DMS153 treated with DMSO at 0.1 percent for 48 hours (cell line): ENCODE measurements around the gene RGS18.
"Not testable (repeated sequence)": the region's sequence is repeated elsewhere in the genome, so short reads cannot be mapped to it uniquely, and the experiment has no call there.

Source experiments
- DNase-seq: peaks from one replicate; lab custom pipeline; 2025; ENCODE audit not compliant: unreplicated experiment; lab: John Stamatoyannopoulos, UW

The RGS18 gene, protein sequence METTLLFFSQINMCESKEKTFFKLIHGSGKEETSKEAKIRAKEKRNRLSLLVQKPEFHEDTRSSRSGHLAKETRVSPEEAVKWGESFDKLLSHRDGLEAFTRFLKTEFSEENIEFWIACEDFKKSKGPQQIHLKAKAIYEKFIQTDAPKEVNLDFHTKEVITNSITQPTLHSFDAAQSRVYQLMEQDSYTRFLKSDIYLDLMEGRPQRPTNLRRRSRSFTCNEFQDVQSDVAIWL

DNA sequence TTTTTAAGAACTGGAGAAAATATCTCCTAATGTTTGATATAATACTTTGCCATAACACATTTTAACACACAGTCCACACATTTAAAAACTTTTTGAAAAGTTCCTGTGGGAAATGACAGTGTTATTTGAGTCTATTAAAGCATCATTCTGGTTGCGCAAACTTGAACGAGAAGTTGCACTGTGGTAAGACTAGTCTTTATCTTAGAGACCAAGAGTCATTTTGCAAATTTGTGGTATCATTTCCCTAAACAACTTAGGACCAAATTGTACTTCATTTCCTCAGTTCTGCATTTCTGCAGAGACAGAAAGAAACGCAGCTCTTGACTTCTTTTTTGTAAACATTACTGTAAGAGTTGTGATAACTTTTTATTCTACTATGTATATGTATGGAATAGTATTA, at the start of gene RGS18:
Gene RGS18 (plus strand): TSS at position 282 of the 400 bp plus-strand sequence. CDS start 176 bp downstream, outside the sequence.
- no peak for DNase-seq

DNA sequence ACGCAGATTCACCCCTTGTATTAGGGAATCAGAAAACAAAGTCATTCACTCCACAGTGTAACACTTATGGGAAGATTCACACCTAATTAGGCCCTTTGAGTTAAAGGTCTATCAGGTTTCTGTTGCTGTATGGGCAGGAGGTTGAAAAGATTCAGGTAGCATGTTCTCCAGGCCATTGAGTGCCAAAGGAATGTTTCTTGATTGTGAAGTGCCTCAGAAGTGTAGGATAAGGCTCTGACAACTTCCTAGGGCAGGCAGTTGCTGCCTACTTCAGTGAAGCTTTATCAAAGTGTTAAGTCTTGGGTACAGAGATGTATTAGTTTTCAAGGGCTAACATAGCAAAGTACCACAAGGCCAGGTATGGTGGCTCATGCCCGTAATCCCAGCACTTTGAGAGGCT, 48.7 kb upstream of the RGS18 start:
- no peak for DNase-seq

DNA sequence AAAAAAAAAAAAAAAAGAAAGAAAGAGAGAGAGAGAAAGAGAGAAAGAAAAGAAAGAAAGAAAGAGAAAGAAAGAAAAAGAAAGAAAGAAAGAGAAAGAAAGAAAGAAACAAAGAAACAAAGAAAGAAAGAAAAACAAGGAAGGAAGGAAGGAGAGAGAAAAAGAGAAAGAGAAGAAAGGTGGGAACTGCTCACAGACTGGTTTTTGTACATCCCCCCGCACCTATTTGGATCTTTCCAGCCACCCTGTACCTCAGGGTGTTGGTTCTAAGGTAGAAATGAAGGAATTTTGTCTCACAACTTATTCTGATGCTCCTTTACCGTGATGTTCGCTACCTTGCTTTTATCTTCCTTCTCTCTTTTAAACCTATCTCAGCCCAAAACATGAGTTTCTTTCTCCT, 43.3 kb upstream of the RGS18 start:
- DNase-seq, result no peak

DNA sequence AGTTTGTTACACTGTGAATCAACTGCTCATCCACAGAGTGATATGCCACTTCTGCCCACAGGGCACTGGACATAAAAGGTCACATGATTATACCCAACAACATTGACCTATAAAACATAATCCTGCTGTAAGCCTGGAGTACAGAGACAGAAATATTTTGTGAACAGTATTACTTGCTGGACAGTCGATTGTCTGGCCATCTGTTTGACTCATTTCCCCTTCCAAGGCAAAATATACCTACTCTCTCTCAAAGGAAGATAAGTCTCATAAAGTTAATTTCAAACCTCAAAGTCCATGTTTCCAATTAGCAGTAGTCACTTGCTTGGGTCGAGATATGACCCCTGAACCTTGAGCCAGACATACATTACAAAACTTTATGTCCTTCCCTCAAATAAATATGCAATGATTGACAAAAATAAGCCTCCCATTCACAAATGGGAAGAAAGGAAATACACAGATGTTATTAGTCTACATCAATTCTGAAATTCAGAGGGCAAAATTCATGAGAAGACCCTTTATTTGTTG, 39.3 kb upstream of the RGS18 start:
- DNase-seq, result no peak

DNA sequence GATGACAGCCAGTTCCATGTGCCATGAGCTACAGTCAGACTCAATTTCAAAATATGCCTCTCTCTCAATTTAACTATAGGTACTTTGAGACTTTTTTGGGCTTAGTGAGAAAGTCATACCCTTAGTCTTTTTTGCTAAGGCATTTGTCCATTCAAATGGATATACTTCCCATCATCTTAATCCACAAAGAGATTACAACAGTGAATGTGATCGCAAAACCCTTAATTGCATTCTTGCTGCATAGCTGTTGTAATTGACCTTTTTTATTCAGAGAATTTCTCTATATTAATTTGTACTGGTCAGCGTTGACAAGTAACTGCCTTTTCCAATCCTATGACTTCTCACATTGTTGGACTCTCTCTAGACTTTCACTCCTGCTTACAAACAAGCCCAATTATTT, 38.6 kb upstream of the RGS18 start:
- DNase-seq, result no peak

DNA sequence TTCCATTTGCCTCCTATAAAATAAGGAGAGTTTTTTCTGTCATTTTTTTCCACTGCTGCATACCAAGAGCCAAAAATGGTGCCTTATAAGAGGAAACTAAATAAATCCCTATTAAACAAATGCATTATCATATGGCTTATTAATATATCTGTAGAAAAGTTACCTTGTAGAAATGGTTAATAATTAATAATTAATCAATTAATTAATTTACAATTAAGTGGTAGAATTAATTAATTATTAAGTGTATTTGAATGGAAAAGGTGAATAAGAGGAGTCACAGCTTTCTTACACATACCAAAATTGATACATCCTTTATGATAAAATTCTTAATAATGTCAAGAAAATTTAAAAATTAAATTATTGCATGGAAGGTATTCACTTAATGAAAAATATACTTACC, 35.6 kb upstream of the RGS18 start:
- no peak for DNase-seq

DNA sequence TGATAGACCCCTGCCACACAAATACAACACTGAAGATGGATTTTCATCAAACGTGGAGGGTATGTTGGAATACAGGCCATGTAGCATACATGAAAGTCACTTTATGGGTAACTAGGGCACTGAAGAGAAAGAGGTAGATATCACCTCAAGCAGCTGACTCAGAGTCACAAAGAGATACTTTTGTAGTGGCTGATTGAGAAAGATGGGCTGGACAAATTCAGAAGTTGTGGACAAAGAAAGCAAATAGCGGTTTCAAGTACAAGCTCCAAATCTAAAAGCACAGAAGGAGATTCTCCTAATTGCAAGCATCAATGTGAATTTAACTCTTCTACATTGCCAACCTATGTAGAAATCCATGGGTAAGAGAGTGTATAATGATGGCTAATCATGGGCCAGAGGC, 35.0 kb upstream of the RGS18 start:
- no peak for DNase-seq

DNA sequence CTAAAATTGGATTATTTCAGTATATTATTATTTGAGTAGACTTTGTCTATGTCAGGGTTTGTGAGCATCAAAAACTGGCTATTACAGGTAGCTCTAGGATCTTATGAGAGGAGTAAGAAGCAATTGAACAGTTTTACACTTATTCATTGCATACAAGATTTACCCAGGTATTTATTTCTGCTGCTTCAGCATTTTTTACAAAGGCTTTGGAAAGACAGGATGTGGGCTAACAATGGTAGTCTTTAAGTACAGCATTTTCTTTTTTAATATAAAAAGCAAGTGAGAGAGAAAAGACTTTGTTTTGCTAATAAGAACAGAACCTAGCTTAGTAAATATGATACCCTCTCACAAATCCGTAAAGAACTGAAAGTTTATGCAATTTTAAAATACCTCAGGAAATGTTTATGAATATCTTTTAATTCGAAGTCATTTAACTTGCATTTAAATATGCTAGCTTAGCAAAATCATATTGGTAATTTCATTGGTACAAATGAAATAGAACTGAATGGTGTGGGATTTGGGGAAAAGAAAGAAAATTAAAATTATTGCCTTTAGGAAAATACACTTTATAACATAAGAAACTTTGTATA, 32.1 kb upstream of the RGS18 start:
- no peak for DNase-seq

DNA sequence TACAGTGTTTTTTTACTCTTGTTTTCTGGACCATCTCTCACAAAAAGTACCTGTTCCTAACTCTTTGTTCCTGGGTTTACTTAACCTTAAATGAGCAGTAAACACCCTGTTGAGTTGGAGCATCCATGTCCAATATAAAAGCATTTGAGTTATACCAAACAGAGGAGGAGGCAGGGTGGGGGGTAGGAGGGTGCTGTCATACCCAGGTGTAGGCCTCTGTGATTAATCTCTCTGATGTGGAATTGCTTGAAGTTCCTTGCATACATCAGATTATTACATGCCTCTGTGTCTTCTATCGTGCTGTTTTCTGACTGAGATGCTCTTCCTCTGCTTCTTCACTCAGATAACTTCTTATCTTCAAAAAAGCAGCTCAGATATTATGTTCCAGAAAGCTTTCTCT, 28.1 kb upstream of the RGS18 start:
- no peak for DNase-seq

DNA sequence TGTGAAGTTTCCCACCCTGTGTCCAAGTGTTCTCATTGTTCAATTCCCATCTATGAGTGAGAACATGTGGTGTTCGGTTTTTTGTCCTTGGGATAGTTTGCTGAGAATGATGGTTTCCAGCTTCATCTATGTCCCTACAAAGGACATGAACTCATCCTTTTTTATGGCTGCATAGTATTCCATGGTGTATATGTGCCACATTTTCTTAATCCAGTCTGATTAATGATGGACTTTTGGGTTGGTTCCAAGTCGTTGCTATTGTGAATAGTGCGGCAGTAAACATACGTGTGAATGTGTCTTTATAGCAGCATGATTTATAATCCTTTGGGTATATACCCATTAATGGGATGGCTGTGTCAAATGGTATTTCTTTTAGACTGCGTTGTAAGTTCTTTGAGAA, 27.4 kb upstream of the RGS18 start:
- DNase-seq, result not testable (repeated sequence)

DNA sequence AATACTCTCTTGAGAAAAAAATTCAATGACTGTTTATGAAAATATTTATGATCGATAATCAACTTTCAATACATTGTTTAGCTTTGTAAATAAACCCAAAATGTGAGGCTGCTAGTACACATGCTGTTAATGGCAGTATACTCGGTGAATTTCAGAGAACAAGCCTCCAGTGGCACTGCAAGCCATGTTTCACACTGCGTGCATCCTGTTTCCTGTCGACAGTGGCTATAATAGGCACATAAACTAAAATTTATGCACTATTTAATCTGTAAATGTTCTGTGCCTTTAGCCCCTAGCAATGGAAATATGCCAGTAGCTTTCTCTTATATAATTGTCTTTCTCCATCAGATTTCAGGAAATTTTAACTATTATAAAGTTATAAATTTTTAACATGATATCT, 26.3 kb upstream of the RGS18 start:
- DNase-seq, result no peak

DNA sequence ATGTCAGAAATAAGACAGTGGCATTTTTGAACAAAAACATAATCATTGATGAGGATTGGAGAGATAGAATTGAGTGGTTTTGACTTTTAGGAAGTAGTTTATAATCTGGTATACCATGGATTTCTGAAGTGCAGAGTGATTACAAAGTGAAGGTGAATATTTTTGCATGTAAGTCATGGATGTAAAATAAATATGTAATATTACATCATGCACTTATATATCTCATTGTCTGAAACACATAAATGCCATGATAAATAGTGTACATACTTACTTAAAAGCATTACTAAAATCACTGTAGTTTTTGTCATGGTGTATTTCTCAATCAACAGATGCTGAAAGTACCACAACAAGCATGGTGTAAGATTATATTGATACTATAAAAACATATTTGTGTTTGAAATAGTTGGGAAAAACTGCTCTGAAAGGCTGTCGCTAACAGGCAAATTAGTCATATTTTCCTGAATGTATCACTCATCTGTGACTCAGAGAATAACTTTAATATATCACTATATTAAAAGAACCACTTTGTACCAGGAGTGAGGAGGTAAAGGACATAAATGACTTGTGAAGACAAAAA, 24.8 kb upstream of the RGS18 start:
- no peak for DNase-seq

DNA sequence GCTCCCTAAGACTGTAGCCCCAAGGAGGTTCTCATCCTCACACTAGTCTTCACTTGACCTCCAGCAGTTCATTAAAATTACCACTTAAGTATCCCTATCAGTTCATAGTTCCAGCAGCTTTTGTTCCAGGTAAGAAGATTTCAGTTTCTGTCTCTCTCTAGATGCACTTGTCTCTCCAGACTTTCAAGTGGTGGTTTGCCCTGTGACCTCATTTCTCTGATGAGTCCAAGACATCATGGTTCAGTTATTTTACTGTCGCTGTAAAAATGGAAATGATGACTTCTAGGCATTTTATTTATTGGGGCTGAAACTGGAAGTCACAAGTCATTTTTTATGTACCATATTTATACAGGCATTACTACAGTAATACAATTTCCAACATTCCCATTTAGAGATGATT, 17.9 kb upstream of the RGS18 start:
- no peak for DNase-seq

DNA sequence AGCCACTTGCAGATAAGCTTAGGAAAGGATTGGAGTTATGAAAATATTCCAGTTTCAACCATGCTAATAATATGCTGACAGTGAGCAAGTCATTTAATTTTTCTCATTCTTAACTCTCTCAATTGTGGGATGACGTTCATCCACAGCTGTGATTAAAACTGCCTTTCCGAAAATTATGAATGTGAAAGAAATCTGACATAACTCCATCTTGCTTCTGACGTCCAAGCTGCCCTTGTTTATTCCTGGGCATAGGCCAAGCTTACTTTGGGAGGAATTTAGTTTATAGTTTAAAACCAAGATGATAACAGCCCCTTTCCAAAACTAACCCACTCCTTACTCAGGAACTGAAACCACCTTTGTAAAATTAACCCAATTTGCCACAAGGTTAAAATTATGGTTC, 11.0 kb upstream of the RGS18 start:
- no peak for DNase-seq

DNA sequence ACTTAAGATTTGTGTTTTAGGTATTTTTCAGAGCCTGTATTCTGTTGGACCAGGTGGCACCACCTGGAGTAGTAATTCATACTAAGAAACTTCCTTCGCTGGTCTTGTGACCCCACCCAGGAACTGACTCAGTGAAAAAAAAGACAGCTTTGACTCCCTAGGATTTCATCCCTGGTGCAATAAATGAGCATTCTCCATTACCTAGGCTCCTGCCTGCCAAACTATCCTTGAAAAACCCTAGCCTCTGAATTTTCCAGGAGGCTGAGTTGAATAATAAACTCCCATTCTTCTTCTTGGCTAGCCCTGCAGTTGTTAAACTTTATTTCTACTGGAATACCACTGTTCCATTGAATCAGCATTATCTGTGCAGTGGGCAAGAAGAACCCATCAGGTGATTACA, 10.6 kb upstream of the RGS18 start:
- no peak for DNase-seq

DNA sequence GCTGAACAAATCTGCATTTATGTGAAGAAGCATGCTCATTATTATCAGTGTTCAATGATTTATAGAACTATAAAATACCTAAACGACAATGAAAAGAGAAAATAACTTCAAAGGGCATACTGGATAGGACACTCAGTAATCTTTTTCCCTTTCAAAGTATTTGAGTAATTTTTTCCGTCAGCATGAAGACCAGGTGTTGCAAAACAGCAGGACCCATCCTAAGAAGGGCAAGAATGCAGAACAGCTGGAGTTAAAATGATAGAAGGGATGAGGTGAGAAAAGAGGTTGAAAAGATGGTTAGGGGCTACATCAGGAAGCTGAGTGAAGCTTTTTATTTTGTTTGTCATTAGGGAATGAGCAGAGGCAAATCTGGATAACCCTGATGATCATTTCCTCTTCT, 7.1 kb upstream of the RGS18 start:
- DNase-seq, result no peak

DNA sequence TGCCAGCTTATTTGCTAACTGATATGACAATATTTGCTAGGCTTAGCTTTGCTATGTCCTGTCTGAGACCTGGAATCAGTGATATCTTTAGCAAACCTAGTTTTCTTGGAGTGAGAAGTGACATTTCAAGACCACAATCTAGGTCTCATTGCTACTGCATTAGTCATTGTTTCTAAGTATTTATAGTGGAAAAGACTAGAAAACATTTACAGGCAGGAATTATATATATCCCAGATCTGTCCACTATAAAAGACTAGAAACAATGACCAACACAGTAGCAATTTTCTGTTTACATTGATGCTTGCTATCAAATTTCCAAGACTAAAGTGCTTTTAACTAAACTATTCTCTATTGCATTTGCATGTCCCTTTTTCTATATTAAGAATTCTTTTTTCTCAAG, 5.0 kb upstream of the RGS18 start:
- DNase-seq, result no peak

DNA sequence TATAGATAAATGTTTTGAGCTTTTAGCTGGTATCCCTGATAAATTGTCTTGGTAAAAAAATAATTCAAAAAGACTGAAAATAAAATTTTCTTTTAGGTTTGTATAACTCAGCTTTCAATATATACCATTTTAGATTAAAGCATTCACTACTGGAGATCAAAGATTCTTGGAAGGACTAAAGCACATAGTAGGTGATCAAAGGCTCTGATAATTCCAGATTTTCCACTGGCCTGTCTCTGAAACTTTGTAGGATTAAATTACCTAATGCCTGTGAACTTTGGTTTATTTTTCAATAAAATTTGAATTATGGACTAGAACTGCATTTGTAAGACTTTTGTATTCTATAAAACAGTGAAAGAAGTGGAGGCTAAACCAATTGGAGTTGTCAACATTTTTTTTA, 1.2 kb upstream of the RGS18 start:
- no peak for DNase-seq

DNA sequence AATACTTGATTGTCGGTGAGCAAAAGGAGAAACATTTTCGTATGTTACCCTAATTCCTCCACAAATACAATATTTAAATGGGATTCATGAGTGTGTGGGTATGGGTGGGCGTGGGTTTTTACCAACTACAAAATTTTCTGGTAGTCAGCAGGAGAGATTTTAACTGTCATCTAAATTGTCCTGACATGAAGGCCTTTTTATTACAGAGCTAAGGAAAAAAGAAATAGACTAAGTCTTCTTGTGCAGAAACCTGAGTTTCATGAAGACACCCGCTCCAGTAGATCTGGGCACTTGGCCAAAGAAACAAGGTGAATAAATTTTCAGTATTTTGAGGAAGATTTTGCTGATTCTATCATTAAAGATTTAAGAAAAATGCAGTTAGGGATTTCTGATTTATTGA, 752 bp downstream of the RGS18 start:
- no peak for DNase-seq

DNA sequence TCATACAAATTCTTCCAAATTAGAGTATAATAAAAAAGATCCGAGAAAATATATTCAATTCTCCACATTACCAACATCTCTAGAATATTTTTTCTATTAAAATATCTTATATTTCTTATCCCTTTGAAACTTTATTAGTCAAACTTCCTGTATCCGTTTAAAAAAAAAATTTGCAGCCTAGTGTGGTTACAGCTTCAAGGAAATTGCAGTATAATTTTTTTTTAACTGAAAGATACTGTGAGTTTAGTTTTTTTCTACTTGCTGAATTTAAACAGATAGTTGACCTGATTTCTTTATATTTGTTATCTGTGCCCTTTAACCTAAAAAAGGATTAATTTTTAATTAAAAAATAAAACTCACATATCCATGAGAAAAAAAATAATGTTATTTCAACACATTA, 1.5 kb downstream of the RGS18 start:
- no peak for DNase-seq

DNA sequence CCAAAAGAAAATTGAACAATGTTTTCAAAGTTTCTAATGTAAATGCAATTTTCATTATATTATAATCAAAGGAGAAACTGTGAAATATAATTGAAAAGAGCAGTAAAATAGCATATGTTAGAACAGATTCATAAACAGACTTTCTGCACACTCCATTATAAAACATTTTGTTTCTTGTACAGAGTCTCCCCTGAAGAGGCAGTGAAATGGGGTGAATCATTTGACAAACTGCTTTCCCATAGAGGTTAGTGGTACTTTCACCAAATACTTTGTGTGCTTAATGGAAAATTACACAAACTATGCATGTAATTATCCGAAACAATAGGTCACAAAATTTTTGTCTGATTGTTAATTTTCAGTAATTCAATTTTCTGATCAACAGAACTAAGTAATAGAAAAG, 1.9 kb downstream of the RGS18 start:
- no peak for DNase-seq

DNA sequence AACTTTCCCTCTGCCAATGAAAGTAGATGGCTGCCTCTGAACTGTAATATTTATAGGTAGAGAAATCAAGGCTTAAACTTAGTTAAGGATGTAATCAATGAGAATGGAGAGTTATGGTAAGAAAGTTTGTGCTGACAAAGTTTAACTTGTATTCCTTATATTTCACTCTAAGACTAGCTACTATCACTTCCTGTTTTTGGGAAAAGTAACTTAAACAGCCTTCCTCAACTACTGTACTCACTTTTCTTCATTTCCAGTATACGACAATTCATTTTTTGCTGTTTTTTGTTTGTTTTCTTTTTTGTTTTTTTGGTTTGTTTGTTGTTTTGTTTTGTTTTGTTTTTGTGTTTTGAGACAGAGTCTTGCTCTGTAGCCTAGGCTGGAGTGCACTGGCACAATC, 3.7 kb downstream of the RGS18 start:
- no peak for DNase-seq

DNA sequence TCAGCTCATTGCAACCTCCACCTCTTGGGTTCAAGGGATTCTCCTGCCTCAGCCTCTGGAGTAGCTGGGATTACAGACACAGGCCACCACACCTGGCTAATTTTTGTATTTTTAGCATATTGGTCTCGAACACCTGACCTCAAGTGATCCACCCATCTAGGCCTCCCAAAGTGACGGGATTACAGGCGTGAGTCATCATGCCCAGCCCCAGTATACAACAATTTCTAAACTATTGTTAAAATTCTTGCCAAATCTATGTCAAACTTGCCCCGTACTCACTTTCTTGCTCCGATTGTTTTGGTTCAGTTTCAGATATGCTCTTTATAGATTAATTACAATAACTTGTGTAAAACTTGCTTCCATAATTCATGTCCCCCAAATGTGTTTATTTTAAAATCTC, 4.1 kb downstream of the RGS18 start:
- DNase-seq, result no peak
